Right lobe of liver (tissue), 6 donors: ENCODE results near the gene DDRGK1. TPM values are rescaled to one million over a fixed set of nuclear protein-coding genes. Genes with fewer than 3 reads are reported as not detected.

Experiments
- ATAC-seq, 4 donors: fragments of 200-7000 bp; cut with Tn5 transposase; one replicate each; pipeline ENCODE4 v1.9.1; 2020; ENCODE audit warnings: mild to moderate bottlenecking in 4 of 4, moderate library complexity in 4 of 4
- DNase-seq, 3 donors: peaks; one replicate each; pipeline ENCODE4 v3.0.0-alpha.2; 2020
- H3K27ac ChIP-seq, 3 donors: fragments of 200-600 bp; one replicate each; pipeline ENCODE4 v1.8.0; 2022
- H3K27me3 ChIP-seq, 2 donors: fragments of 200-600 bp; one replicate each; pipeline ENCODE4 v1.8.0; 2022
- H3K36me3 ChIP-seq, 4 donors: fragments of 200-600 bp; sonication (generic) in 1 of 4; one replicate each; pipeline versions ENCODE4 v1.5.1 to v1.8.0; 2017 to 2022; ENCODE audit warnings: control low read depth in 1 of 4
- H3K4me1 ChIP-seq, 4 donors: fragments of 200-600 bp; sonication (generic) in 1 of 4; one replicate each; pipeline versions ENCODE4 v1.5.1 to v1.8.0; 2017 to 2022; ENCODE audit warnings: control low read depth in 1 of 4
- H3K4me3 ChIP-seq, 3 donors: fragments of 200-600 bp; one replicate each; pipeline ENCODE4 v1.8.0; 2022
- H3K9me3 ChIP-seq, 4 donors: fragments of 200-600 bp; sonication (generic) in 1 of 4; one replicate each; pipeline versions ENCODE4 v1.5.1 to v1.8.0; 2017 to 2022; ENCODE audit warnings: control low read depth in 1 of 4
- POLR2A ChIP-seq: fragments of 450-650 bp; IDR thresholded peaks from one replicate; pipeline ENCODE4 v1.6.1; 2017; ENCODE audit warnings: antibody characterized with exemption, mild to moderate bottlenecking
- WGBS: methylation state at CpG from one replicate; pipeline ENCODE4 v1.1.6; 2018; ENCODE audit warnings: low coverage, low lambda C conversion rate; ENCODE audit not compliant: insufficient coverage; ENCODE audit errors: missing lambda C conversion rate; 5-methylcytosine and 5-hydroxymethylcytosine counted together
- intact Hi-C, 2 donors: fragments of 100-400 bp; cut with DNase I; formaldehyde crosslinking; loops; one replicate each; pipeline versions ENCODE4 v1.11.2 to v1.14.1; 2022
- total RNA-seq, 6 experiments: library from RNA; depleted of rRNA in 2 of 6; stranded (reverse); fragments of >200 nt in 2 of 6; fragmentation: NEBNext Ultra II Directional in 3 of 6; extraction: Animal tissue kit (Norgen Biotek cat#: 25700) in 3 of 6; gene quantifications; one replicate each; pipeline versions ENCODE4 v1.1.0 to v1.2.4, GENCODE V29; 2016 to 2023
- TF ChIP-seq, protein P1 (sequence below), 4 donors: fragments of 200-600 bp in 3 of 4; fragments of 450-650 bp in 1 of 4; IDR thresholded peaks; one replicate each; pipeline versions ENCODE4 v1.5.1 to v1.8.0; 2016 to 2022; ENCODE audit warnings: antibody characterized with exemption in 4 of 4, mild to moderate bottlenecking in 2 of 4
- donor health status: DM: no; HTN: yes; CAD: no.
- donor health status: DM: no; HTN: no; CAD: no.
- donor health status: DM: no; HTN: no; CAD: no.
- donor health status: DM: no; HTN: yes; CAD: no.
- donor health status: DM: no; HTN: yes; CAD: no.

Gene DDRGK1
- total RNA-seq, 6 experiments from 2014 or later = 55.0 to 76.1 (median 60.1) TPM

DNA sequence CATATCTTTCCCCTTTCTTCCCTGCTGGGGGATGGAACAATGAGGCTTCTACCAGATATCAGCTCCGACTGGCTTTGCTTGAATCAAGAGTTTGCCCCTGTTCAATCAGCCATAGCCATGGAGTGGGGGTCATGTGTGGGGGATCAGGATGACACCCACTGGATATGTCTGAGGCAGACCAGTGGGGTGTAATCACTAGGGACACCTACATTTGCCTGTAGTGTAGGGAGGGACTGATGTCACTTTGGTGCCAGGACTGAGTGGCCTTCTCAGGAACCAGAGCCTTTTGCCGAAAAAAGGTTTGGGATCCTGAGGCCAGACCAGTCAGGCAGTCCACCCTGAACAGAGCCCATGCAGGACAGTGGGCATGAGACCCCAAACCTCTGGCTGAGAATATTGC is 5.9 kb upstream of the DDRGK1 start:
- Histone ChIP-seq H3K4me1 (peaks cover 0 to 4% (median 1%) of the 10 kb centered on the region in 4 donors), H3K27me3 (no peaks in the 10 kb centered on the region), H3K36me3 (peaks cover 0 to 4% (median 0%) of the 10 kb centered on the region in 4 donors), H3K4me3 (peak overlapping the region; percentile 77 to 91 (median 83)), H3K27ac (no peak overlapping the region), H3K9me3 (no peaks in the 10 kb centered on the region)
- WGBS = 67% methylated on average over 1 of the region's 2 CpGs
- ATAC-seq (no peak), DNase-seq (no peak)
- no peak for TF ChIP-seq POLR2A
- TF ChIP-seq, protein P1, sequence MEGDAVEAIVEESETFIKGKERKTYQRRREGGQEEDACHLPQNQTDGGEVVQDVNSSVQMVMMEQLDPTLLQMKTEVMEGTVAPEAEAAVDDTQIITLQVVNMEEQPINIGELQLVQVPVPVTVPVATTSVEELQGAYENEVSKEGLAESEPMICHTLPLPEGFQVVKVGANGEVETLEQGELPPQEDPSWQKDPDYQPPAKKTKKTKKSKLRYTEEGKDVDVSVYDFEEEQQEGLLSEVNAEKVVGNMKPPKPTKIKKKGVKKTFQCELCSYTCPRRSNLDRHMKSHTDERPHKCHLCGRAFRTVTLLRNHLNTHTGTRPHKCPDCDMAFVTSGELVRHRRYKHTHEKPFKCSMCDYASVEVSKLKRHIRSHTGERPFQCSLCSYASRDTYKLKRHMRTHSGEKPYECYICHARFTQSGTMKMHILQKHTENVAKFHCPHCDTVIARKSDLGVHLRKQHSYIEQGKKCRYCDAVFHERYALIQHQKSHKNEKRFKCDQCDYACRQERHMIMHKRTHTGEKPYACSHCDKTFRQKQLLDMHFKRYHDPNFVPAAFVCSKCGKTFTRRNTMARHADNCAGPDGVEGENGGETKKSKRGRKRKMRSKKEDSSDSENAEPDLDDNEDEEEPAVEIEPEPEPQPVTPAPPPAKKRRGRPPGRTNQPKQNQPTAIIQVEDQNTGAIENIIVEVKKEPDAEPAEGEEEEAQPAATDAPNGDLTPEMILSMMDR (IDR thresholded peaks at IDR 0.05) = no peak
- intact Hi-C loops = no loop called here

DNA sequence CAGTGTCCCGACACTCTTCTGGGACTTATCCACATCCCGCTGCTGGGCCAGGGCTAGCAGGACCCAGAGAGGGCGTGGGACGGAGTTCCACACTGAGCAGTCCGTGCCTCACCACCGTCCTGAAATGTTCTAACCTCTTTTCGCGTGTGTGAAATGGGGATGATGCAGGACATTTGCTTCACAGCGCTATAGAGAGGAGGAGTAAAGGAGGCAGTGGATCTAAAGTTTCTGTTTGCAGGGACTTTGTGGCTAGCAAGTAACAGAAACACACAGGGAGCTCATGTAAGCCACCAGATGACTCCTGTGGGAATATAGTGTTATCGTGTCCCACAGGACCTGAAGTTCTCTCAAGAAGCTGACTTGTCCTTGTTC is 5.5 kb upstream of the DDRGK1 start:
- intact Hi-C loops = no loop called here
- peak overlapping the region; percentile 69 to 72 (median 71) for H3K27ac ChIP-seq
- DNase-seq = no peak

DNA sequence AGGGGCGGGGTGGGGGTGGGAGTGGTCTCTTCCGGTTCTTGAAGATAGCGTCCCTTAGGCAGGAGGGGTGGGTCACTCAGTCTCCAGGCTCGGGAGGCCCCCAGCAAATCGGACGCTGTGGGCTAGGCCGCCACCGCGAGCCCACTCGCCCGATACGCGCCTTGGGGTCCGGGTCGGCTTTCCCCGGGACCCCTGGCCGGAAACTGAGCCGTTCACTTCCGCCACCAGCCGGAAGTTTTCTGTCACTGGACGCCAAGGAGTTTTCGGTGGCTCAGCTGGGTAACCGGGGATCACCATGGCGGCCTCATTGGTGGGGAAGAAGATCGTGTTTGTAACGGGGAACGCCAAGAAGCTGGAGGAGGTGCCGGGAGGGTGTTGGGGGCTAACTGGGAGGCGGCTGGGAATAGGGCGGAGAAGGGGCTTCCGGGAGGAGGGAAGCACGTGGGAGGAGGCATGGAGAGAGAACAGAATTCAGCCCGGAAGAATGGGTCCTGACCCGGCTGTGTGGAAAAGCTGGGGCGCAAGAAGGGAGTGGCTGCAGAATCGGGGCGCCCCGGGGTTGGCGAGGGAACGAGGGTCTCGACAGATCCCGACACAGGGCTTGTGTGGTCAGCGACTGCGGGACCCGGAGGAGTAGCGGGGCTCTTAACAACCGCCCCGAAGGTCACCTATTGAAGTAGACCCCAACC is 4.9 kb upstream of the DDRGK1 start, which contains the start of gene ITPA:
TSS of gene ITPA (plus strand) at position 242 of the 689 bp plus-strand sequence. CDS start at position 296, 54 bp downstream.
- 2% methylated on average over 15 of the region's 48 CpGs for WGBS
- no peaks in the 10 kb centered on the region for H3K27me3 ChIP-seq
- peak within 1 kb of the TSS; percentile 77 to 91 (median 83) for H3K4me3 ChIP-seq
- peak within 1 kb of the TSS; percentile 69 to 72 (median 71) for H3K27ac ChIP-seq
- ATAC-seq (peak; percentile 55 to 71 (median 61)), DNase-seq (peak; percentile 53 to 70 (median 60))
- H3K9me3 ChIP-seq = no peaks in the 10 kb centered on the region
- H3K36me3 ChIP-seq = peaks cover 0 to 4% (median 0%) of the 10 kb centered on the region in 4 donors
- intact Hi-C loops = no loop called here
- no peak for TF ChIP-seq POLR2A
- TF ChIP-seq, protein P1 (IDR thresholded peaks at IDR 0.05) = no peak
- H3K4me1 ChIP-seq = peaks cover 0 to 4% (median 1%) of the 10 kb centered on the region in 4 donors

More for the DNA sequence above, 5.5 kb upstream of the DDRGK1 start:
- Histone ChIP-seq H3K27me3 (no peaks in the 10 kb centered on the region), H3K4me1 (peaks cover 0 to 4% (median 1%) of the 10 kb centered on the region in 4 donors), H3K36me3 (peaks cover 0 to 4% (median 0%) of the 10 kb centered on the region in 4 donors), H3K4me3 (peak overlapping the region; percentile 77 to 91 (median 83)), H3K9me3 (no peaks in the 10 kb centered on the region)
- WGBS = 2% methylated on average over 4 of the region's 10 CpGs
- TF ChIP-seq, protein P1 (IDR thresholded peaks at IDR 0.05) = no peak
- no peak for TF ChIP-seq POLR2A
- peak; percentile 41 to 50 (median 45) for ATAC-seq

DNA sequence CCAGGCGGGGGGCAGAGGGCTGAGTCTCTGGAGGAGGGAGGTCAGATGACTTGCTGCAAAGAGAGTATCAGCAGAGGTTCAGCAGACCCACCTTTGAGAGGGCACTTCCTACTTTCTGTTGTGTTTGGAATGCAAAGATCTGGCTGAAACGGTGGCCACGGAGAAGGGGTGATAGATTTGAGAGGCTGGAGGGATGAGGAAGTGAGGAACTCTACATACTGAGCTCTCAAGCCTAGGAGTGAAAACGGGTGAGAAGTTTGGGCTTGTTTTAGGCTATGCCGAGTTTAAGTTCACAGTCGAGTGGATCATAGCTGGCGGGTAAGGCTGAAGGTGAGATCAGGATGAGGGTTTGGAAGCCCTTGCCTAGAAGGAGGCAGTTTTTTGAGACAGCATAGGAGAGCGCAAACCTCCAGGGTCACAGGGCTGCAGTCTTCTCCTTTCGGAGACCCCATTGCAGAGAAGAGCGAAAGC is 4.3 kb upstream of the DDRGK1 start:
- TF ChIP-seq, protein P1 (IDR thresholded peaks at IDR 0.05) = no peak
- TF ChIP-seq POLR2A = no peak
- ATAC-seq = peak in 1 of 4 donors; percentile 7
- intact Hi-C loops = no loop called here
- H3K4me1 ChIP-seq = peaks cover 0 to 4% (median 1%) of the 10 kb centered on the region in 4 donors
- H3K27me3 ChIP-seq = no peaks in the 10 kb centered on the region
- H3K9me3 ChIP-seq = no peaks in the 10 kb centered on the region
- WGBS = 3% methylated on average over 5 of the region's 10 CpGs
- DNase-seq = no peak
- H3K27ac ChIP-seq = peak overlapping the region; percentile 69 to 72 (median 71)
- peak overlapping the region; percentile 77 to 91 (median 83) for H3K4me3 ChIP-seq
- H3K36me3 ChIP-seq = peaks cover 0 to 2% (median 0%) of the 10 kb centered on the region in 4 donors
